HepG2 (cell line): ENCODE data around the gene CLEC16A. TPM values are rescaled to one million over a fixed set of nuclear protein-coding genes. Genes with fewer than 3 reads are reported as not detected.

Source experiments
- ATAC-seq: fragments of 200-7000 bp; cut with Tn5 transposase; 3 replicates; pipeline ENCODE4 v1.9.1; 2020; ENCODE audit warnings: mild to moderate bottlenecking, moderate library complexity
- BruUV-seq: library from RNA; stranded (reverse); fragments of 400-500 nt; replicated peaks from 2 replicates; lab custom pipeline; 2021; lab: Mats Ljungman, UMichigan
- CTCF ChIA-PET: fragments of 300-600 bp; formaldehyde crosslinking; extraction: SDS; loops from one replicate; lab custom pipeline; 2021; ENCODE audit warnings: low total read pairs, inconsistent platforms, low intra/inter-chr PET ratio; lab: Yijun Ruan, JAX
- POLR2A ChIA-PET: fragments of 350-600 bp; sonication (Branson Sonifier 250); formaldehyde crosslinking; loops from one replicate; lab custom pipeline; 2020; ENCODE audit warnings: antibody characterized with exemption, inconsistent platforms; lab: Yijun Ruan, JAX
- DNase-seq: peaks from one replicate; pipeline ENCODE4 v3.0.0-alpha.2; 2015; ENCODE audit warnings: low spot score
- FAIRE-seq: peaks from 3 replicates; lab custom pipeline; 2011; peaks lifted over from hg19 to GRCh38; lab: Jason Lieb, UNC
- H2AFZ ChIP-seq: one replicate; pipeline ENCODE4 v1.6.1; 2011; ENCODE audit warnings: low read length, inconsistent platforms
- H3K27ac ChIP-seq: fragments of 300-600 bp; 3 replicates; pipeline ENCODE4 v1.8.0; 2011; ENCODE audit warnings: mixed run types, mild to moderate bottlenecking, mixed read lengths, low read length, inconsistent platforms; ENCODE audit not compliant: insufficient read depth; ENCODE audit errors: extremely low read length
- H3K27me3 ChIP-seq, 2 experiments: fragments of 200-600 bp in 1 of 2; 2 replicates in 1 of 2; 3 replicates in 1 of 2; pipeline versions ENCODE4 v1.6.0 to v1.8.0; 2011; ENCODE audit warnings: low read length in 2 of 2, mild to moderate bottlenecking in 2 of 2, moderate library complexity in 2 of 2, inconsistent platforms in 1 of 2; ENCODE audit not compliant: insufficient read depth in 2 of 2, control insufficient read depth in 1 of 2
- H3K36me3 ChIP-seq, 2 experiments: fragments of 200-600 bp in 1 of 2; replicated peaks in 1 of 2; 2 replicates in 1 of 2; 3 replicates in 1 of 2; pipeline versions ENCODE4 v1.5.1 to v1.8.0; 2011; ENCODE audit warnings: low read length in 2 of 2, inconsistent platforms in 1 of 2; ENCODE audit not compliant: insufficient read depth in 2 of 2, control insufficient read depth in 1 of 2
- H3K4me1 ChIP-seq: 2 replicates; pipeline ENCODE4 v1.5.1; 2012; ENCODE audit warnings: low read length, inconsistent platforms; ENCODE audit not compliant: insufficient read depth
- H3K4me2 ChIP-seq: 2 replicates; pipeline ENCODE4 v1.6.0; 2011; ENCODE audit warnings: low read depth, low read length, inconsistent platforms
- H3K4me3 ChIP-seq, 3 experiments: fragments of 200-600 bp in 1 of 3; sonication (generic), shearing (Covaris generic) in 1 of 3; replicated peaks in 1 of 3; 2 replicates each; pipeline ENCODE4 v1.5.1; 2011 to 2016; ENCODE audit warnings: low read length in 3 of 3, inconsistent platforms in 2 of 3, low read depth in 2 of 3, mild to moderate bottlenecking in 2 of 3, control low read depth in 1 of 3, mixed read lengths in 1 of 3; ENCODE audit not compliant: insufficient read depth in 1 of 3
- H3K79me2 ChIP-seq: one replicate; pipeline ENCODE4 v1.6.1; 2011; ENCODE audit warnings: low read length, inconsistent platforms; ENCODE audit not compliant: insufficient read depth
- H3K9ac ChIP-seq: 2 replicates; pipeline ENCODE4 v1.6.0; 2011; ENCODE audit warnings: mild to moderate bottlenecking, low read depth, low read length, inconsistent platforms; ENCODE audit not compliant: insufficient read depth
- H3K9me3 ChIP-seq: 2 replicates; pipeline ENCODE4 v1.5.1; 2012; ENCODE audit warnings: mild to moderate bottlenecking, low read length
- H4K20me1 ChIP-seq: 2 replicates; pipeline ENCODE4 v1.6.0; 2011; ENCODE audit warnings: inconsistent platforms, mild to moderate bottlenecking, low read length, moderate library complexity; ENCODE audit not compliant: insufficient read depth
- CCDC6 ChIP-seq: sonication (generic); formaldehyde crosslinking; IDR thresholded peaks from 2 replicates; pipeline ENCODE4 v1.8.1; 2022; ENCODE audit warnings: mild to moderate bottlenecking, missing genetic modification reagents, moderate library complexity
- CREM ChIP-seq, 2 experiments: sonication (generic) in 1 of 2; formaldehyde crosslinking in 1 of 2; IDR thresholded peaks; 2 replicates each; pipeline versions ENCODE4 v1.4.0 to v1.6.1; 2016 to 2020; ENCODE audit warnings: antibody characterized with exemption in 1 of 2, mild to moderate bottlenecking in 1 of 2, missing genetic modification reagents in 1 of 2
- ETV5 ChIP-seq: IDR thresholded peaks from 2 replicates; pipeline ENCODE4 v1.6.1; 2018; ENCODE audit warnings: missing biosample characterization, missing genetic modification reagents, inconsistent platforms, borderline replicate concordance
- KDM5B ChIP-seq: sonication (generic); formaldehyde crosslinking; IDR thresholded peaks from 2 replicates; pipeline ENCODE4 v1.4.0; 2020; ENCODE audit warnings: missing genetic modification reagents, mild to moderate bottlenecking, borderline replicate concordance
- MIER3 ChIP-seq: IDR thresholded peaks from 2 replicates; pipeline ENCODE4 v1.6.1; 2016; ENCODE audit warnings: missing compliant biosample characterization, borderline replicate concordance
- NFKB2 ChIP-seq: sonication (generic); formaldehyde crosslinking; IDR thresholded peaks from 2 replicates; pipeline ENCODE4 v1.4.0; 2020; ENCODE audit warnings: missing genetic modification reagents, borderline replicate concordance
- NR3C1 ChIP-seq: sonication (generic); formaldehyde crosslinking; IDR thresholded peaks from 2 replicates; pipeline ENCODE4 v1.4.0; 2020; ENCODE audit warnings: missing genetic modification reagents
- SOX6 ChIP-seq, 2 experiments: fragments of 450-650 bp in 1 of 2; sonication (generic) in 1 of 2; formaldehyde crosslinking in 1 of 2; IDR thresholded peaks; 2 replicates each; pipeline versions ENCODE4 v1.4.0 to v1.6.1; 2017 to 2020; ENCODE audit warnings: antibody characterized with exemption in 1 of 2, mild to moderate bottlenecking in 1 of 2, missing genetic modification reagents in 1 of 2
- THAP8 ChIP-seq: sonication (generic); formaldehyde crosslinking; IDR thresholded peaks from 2 replicates; pipeline ENCODE4 v1.5.1; 2020; ENCODE audit warnings: missing genetic modification reagents, mild to moderate bottlenecking, borderline replicate concordance
- ZBTB39 ChIP-seq: sonication (generic); formaldehyde crosslinking; IDR thresholded peaks from 2 replicates; pipeline ENCODE4 v1.5.0; 2020; ENCODE audit warnings: missing genetic modification reagents
- ZFP36L1 ChIP-seq: sonication (generic); formaldehyde crosslinking; IDR thresholded peaks from 2 replicates; pipeline ENCODE4 v1.8.0; 2022; ENCODE audit warnings: mild to moderate bottlenecking, missing genetic modification reagents, moderate library complexity
- ZFP62 ChIP-seq: sonication (generic); formaldehyde crosslinking; IDR thresholded peaks from 2 replicates; pipeline ENCODE4 v1.4.0; 2020; ENCODE audit warnings: missing genetic modification reagents
- ZFX ChIP-seq: sonication (generic); formaldehyde crosslinking; IDR thresholded peaks from 2 replicates; pipeline ENCODE4 v1.4.0; 2020; ENCODE audit warnings: mild to moderate bottlenecking, low read depth, missing genetic modification reagents, moderate library complexity
- ZKSCAN1 ChIP-seq: fragments of 150-350 bp; IDR thresholded peaks from 2 replicates; pipeline ENCODE4 v1.6.1; 2014; ENCODE audit warnings: low read length
- ZKSCAN5 ChIP-seq: sonication (generic); formaldehyde crosslinking; IDR thresholded peaks from 2 replicates; pipeline ENCODE4 v1.5.1; 2020; ENCODE audit warnings: mild to moderate bottlenecking, missing genetic modification reagents
- ZNF121 ChIP-seq: sonication (generic); formaldehyde crosslinking; IDR thresholded peaks from 2 replicates; pipeline ENCODE4 v1.5.0; 2020; ENCODE audit warnings: mild to moderate bottlenecking, missing genetic modification reagents
- ZNF468 ChIP-seq: sonication (generic); formaldehyde crosslinking; IDR thresholded peaks from 2 replicates; pipeline ENCODE4 v1.8.0; 2022; ENCODE audit warnings: mild to moderate bottlenecking, moderate library complexity, missing genetic modification reagents
- ZNF629 ChIP-seq: sonication (generic); formaldehyde crosslinking; conservative IDR thresholded peaks from 2 replicates; pipeline ENCODE4 v1.5.0; 2020; ENCODE audit warnings: missing genetic modification reagents
- ZNF644 ChIP-seq: IDR thresholded peaks from 2 replicates; pipeline ENCODE4 v1.6.1; 2016; ENCODE audit warnings: low read depth
- ZNF816 ChIP-seq: sonication (generic); formaldehyde crosslinking; IDR thresholded peaks from 2 replicates; pipeline ENCODE4 v1.8.0; 2022; ENCODE audit warnings: missing genetic modification reagents, mild to moderate bottlenecking, borderline replicate concordance
- WGBS: methylation state at CpG from one replicate; pipeline ENCODE4 v1.1.6; 2017; ENCODE audit warnings: low lambda C conversion rate; 5-methylcytosine and 5-hydroxymethylcytosine counted together
- in situ Hi-C: cut with HindIII; loops from 2 replicates; pipeline ENCODE4 v1.10.0; 2017; ENCODE audit warnings: low pct_unique_long_range_greater_than_20kb; ENCODE audit not compliant: extremely low pct_ligation_motif_present
- intact Hi-C: fragments of 100-400 bp; cut with micrococcal nuclease; formaldehyde crosslinking; loops from one replicate; pipeline ENCODE4 v1.10.0; 2022; ENCODE audit not compliant: unreplicated experiment
- polyA plus RNA-seq, 8 experiments: library from polyadenylated mRNA; depleted of rRNA in 3 of 8; stranded (reverse) in 7 of 8; unstranded in 1 of 8; fragments of >200 nt; fragmentation: Illumina TruSeq in 4 of 8; extraction: Trizol in 4 of 8; gene quantifications; 2 replicates each; pipeline versions ENCODE4 v1.2.1 to v1.2.3, GENCODE V29; 2011 to 2016; ENCODE audit warnings: low read depth in 4 of 8, missing spikeins in 1 of 8, mixed read lengths in 1 of 8; ENCODE audit not compliant: insufficient read depth in 1 of 8
- total RNA-seq, 5 experiments: library from RNA; depleted of rRNA; stranded (reverse); fragments of >200 nt; fragmentation: Illumina TruSeq; extraction: Trizol; gene quantifications; 2 replicates each; pipeline ENCODE4 v1.2.3, GENCODE V29; 2016; ENCODE audit warnings: low read depth in 1 of 5
- TF ChIP-seq, protein P1 (sequence below): sonication (generic); formaldehyde crosslinking; conservative IDR thresholded peaks from 2 replicates; pipeline ENCODE4 v1.4.0; 2020; ENCODE audit warnings: missing genetic modification reagents

The CLEC16A gene
- total and polyA plus RNA-seq, 2 of the 13 experiments (the other 11 are each of a cell fraction or from before 2014, with no cell fraction given) = 8.5 to 10.3 TPM

DNA sequence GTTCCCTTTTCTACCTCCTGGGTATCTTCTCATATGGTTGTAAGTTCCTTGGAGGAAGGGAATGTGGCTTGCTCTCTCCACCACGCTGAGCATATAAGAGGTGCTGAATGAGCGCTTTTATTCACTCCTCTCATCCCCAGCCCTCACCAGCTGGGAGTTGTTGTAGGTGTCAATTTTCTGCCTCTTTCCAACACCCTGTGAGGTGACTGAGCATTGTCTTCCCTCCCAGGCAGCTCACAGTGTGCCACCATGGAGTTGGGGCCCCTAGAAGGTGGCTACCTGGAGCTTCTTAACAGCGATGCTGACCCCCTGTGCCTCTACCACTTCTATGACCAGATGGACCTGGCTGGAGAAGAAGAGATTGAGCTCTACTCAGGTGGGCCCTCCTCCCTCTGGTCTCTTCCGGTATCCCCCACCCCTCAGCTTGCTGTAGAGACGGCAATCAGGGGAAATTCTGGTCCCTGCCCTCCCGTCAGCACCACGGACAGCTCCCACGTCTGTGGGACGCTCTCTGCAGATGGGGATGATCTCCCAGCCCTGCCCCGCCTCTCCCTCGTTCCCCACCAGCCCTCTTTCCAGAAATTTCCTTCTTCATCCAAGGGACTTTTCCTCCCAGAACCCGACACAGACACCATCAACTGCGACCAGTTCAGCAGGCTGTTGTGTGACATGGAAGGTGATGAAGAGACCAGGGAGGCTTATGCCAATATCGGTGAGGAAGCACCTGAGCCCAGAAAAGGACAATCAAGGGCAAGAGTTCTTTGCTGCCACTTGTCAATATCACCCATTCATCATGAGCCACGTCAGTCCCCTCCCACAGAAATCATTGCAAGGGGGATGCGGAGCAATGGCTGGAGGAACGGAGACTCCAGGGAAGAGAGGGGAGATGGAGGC, 49.1 kb upstream of the CLEC16A start:
- intact Hi-C loops (no loop called here), in situ Hi-C loops (no loop called here)
- no peak for FAIRE-seq
- DNase-seq = peak; percentile 48
- no TSS peak for BruUV-seq
- Histone ChIP-seq H3K4me3 (no peak overlapping the region), H3K9ac (no peak overlapping the region), H3K27ac (no peak overlapping the region), H3K4me2 (no peak overlapping the region), H3K36me3 (no peaks in the 10 kb centered on the region), H3K9me3 (no peaks in the 10 kb centered on the region), H3K27me3 (0 out of 5 replicates have a peak, but pooled peaks cover 0 to 2% of the 10 kb centered on the region in 2 experiments), H3K4me1 (no peaks in the 10 kb centered on the region), H2AFZ (no peak overlapping the region), H3K79me2 (no peaks in the 10 kb centered on the region), H4K20me1 (no peaks in the 10 kb centered on the region; the same call in 1 of the 2 replicates)
- peak; percentile 79 for ATAC-seq
- ChIA-PET POLR2A (no interaction called here), CTCF (no interaction called here)
- 32% methylated on average over 17 of the region's 17 CpGs for WGBS
- TF ChIP-seq ZFX (CRISPR knock-in tag) (peak; percentile 14; the same call in 1 of the 2 replicates), THAP8 (CRISPR knock-in tag) (no peak), ZKSCAN5 (CRISPR knock-in tag) (no peak), NR3C1 (CRISPR knock-in tag) (no peak; the same call in 1 of the 2 replicates), ZNF629 (0 out of 2 replicates have a peak, but pooled peaks have one; percentile 9), ZBTB39 (CRISPR knock-in tag) (no peak), ZFP36L1 (CRISPR knock-in tag) (no peak), CREM (IDR thresholded peaks at IDR 0.05) (no peak), CREM (CRISPR knock-in tag; IDR thresholded peaks at IDR 0.05) (peak; percentile 22; the same call in 1 of the 2 replicates), ZNF816 (CRISPR knock-in tag) (no peak), KDM5B (CRISPR knock-in tag) (peak; percentile 94), ZNF468 (no peak), MIER3 (peak; percentile 84; the same call in 1 of the 2 replicates), ZNF121 (no peak; the same call in 1 of the 2 replicates), ETV5 (peak; percentile 40; the same call in 1 of the 2 replicates), SOX6 (IDR thresholded peaks at IDR 0.05) (no peak), SOX6 (CRISPR knock-in tag; IDR thresholded peaks at IDR 0.05) (no peak), ZNF644 (CRISPR knock-in tag) (peak; percentile 68; the same call in 1 of the 2 replicates), CCDC6 (CRISPR knock-in tag) (peak; percentile 77; the same call in 1 of the 2 replicates), ZFP62 (no peak), ZKSCAN1 (no peak), NFKB2 (CRISPR knock-in tag) (peak; percentile 98)
- TF ChIP-seq, protein P1, sequence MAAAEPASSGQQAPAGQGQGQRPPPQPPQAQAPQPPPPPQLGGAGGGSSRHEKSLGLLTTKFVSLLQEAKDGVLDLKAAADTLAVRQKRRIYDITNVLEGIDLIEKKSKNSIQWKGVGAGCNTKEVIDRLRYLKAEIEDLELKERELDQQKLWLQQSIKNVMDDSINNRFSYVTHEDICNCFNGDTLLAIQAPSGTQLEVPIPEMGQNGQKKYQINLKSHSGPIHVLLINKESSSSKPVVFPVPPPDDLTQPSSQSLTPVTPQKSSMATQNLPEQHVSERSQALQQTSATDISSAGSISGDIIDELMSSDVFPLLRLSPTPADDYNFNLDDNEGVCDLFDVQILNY = peak; percentile 80; the same call in 1 of the 2 replicates
